GM21515 (cell line): ENCODE results near the gene STON1.
"Not testable (repeated sequence)": the region's sequence is repeated elsewhere in the genome, so short reads cannot be mapped to it uniquely, and the experiment has no call there.

Source experiments
- ATAC-seq: cut with Tn5 transposase; IDR thresholded peaks from one replicate; pipeline ENCODE4 v1.9.1; 2021; ENCODE audit not compliant: unreplicated experiment

STON1 gene

GRCh38 chr2:48569433-48569832 is 39.5 kb downstream of the STON1 start:
- ATAC-seq = no peak

- ATAC-seq = no peak
These were observed 42.9 kb downstream of the STON1 start for GRCh38 chr2:48572816-48573215.

- no peak for ATAC-seq
These were observed 44.7 kb downstream of the STON1 start for GRCh38 chr2:48574353-48575287.

GRCh38 chr2:48578313-48578712 is 48.4 kb downstream of the STON1 start:
- no peak for ATAC-seq

- no peak for ATAC-seq
These were observed 54.0 kb downstream of the STON1 start for GRCh38 chr2:48583961-48584360.

- no peak for ATAC-seq
These were observed 54.6 kb downstream of the STON1 start for GRCh38 chr2:48584551-48584950.

GRCh38 chr2:48586433-48586832 is 56.5 kb downstream of the STON1 start:
- ATAC-seq = no peak

GRCh38 chr2:48587560-48587959 is 57.6 kb downstream of the STON1 start:
- ATAC-seq = no peak

- ATAC-seq = no peak
These were observed 58.0 kb downstream of the STON1 start for GRCh38 chr2:48587961-48588360.

GRCh38 chr2:48588745-48589144 is 58.8 kb downstream of the STON1 start:
- no peak for ATAC-seq

- ATAC-seq = no peak
These were observed 59.3 kb downstream of the STON1 start for GRCh38 chr2:48589170-48589767.

GRCh38 chr2:48590017-48590416 is 60.1 kb downstream of the STON1 start:
- no peak for ATAC-seq

- no peak for ATAC-seq
These were observed 62.1 kb downstream of the STON1 start for GRCh38 chr2:48592067-48592466.

- not testable (repeated sequence) for ATAC-seq
These were observed 66.8 kb downstream of the STON1 start for GRCh38 chr2:48596751-48597150.

- ATAC-seq = no peak
These were observed 67.5 kb downstream of the STON1 start for GRCh38 chr2:48597492-48597891.

GRCh38 chr2:48600204-48600813 is 70.4 kb downstream of the STON1 start:
- ATAC-seq = no peak

GRCh38 chr2:48600917-48601316 is 71.0 kb downstream of the STON1 start:
- ATAC-seq = no peak

GRCh38 chr2:48601349-48601748 is 71.4 kb downstream of the STON1 start:
- ATAC-seq = no peak

GRCh38 chr2:48605482-48606175 is 75.7 kb downstream of the STON1 start:
- no peak for ATAC-seq

- no peak for ATAC-seq
These were observed 77.5 kb downstream of the STON1 start for GRCh38 chr2:48607307-48608014.

GRCh38 chr2:48613211-48613610 is 83.3 kb downstream of the STON1 start:
- no peak for ATAC-seq
